PC-3 (cell line): ENCODE measurements around the gene GLMP.

ENCODE experiments used
- EZH2 ChIP-seq: fragments of 300-600 bp; sonication (generic); IDR thresholded peaks from one replicate; pipeline ENCODE4 v1.6.1; 2017; ENCODE audit warnings: antibody characterized with exemption, mild to moderate bottlenecking, low read length; ENCODE audit not compliant: unreplicated experiment
- EZH2phosphoT487 ChIP-seq: fragments of 300-600 bp; sonication (generic); IDR thresholded peaks from 2 replicates; pipeline ENCODE4 v1.6.1; 2018; ENCODE audit warnings: mild to moderate bottlenecking, antibody characterized with exemption, low read length, borderline replicate concordance
- TF ChIP-seq, protein P1 (sequence below): fragments of 300-600 bp; sonication (generic); conservative IDR thresholded peaks from 2 replicates; pipeline ENCODE4 v1.5.1; 2017; ENCODE audit warnings: antibody characterized with exemption, low read depth, mild to moderate bottlenecking, low read length

DNA sequence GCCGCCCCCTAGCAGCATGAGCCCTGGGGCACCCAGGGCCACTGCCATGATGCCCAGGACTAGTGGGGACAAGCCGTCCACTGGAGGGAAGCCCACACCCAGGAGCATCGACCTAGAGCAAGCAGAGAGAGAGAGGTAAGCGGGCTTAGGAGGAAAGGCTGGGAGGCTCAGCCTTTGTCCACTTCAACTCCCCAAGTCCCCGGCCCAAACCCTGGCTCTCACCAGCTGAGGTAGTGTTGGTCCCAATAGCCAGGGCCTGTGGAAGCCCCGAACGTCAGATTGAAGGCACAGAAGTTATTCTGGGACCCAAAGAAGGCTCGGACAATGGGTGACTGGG lies 2.4 kb downstream of the GLMP start:
- TF ChIP-seq, protein P1, sequence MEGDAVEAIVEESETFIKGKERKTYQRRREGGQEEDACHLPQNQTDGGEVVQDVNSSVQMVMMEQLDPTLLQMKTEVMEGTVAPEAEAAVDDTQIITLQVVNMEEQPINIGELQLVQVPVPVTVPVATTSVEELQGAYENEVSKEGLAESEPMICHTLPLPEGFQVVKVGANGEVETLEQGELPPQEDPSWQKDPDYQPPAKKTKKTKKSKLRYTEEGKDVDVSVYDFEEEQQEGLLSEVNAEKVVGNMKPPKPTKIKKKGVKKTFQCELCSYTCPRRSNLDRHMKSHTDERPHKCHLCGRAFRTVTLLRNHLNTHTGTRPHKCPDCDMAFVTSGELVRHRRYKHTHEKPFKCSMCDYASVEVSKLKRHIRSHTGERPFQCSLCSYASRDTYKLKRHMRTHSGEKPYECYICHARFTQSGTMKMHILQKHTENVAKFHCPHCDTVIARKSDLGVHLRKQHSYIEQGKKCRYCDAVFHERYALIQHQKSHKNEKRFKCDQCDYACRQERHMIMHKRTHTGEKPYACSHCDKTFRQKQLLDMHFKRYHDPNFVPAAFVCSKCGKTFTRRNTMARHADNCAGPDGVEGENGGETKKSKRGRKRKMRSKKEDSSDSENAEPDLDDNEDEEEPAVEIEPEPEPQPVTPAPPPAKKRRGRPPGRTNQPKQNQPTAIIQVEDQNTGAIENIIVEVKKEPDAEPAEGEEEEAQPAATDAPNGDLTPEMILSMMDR: no peak
- TF ChIP-seq EZH2: no peak
- TF ChIP-seq EZH2phosphoT487: no peak
